CD4-positive, alpha-beta T cell treated with Interferon gamma for 1 hour (primary cell): ENCODE data around the gene SUMF1.
"Not testable (repeated sequence)": the region's sequence is repeated elsewhere in the genome, so short reads cannot be mapped to it uniquely, and the experiment has no call there.

Experiments
- DNase-seq: peaks from one replicate; pipeline ENCODE4 v3.0.0-alpha.2; 2020

Gene SUMF1

DNA sequence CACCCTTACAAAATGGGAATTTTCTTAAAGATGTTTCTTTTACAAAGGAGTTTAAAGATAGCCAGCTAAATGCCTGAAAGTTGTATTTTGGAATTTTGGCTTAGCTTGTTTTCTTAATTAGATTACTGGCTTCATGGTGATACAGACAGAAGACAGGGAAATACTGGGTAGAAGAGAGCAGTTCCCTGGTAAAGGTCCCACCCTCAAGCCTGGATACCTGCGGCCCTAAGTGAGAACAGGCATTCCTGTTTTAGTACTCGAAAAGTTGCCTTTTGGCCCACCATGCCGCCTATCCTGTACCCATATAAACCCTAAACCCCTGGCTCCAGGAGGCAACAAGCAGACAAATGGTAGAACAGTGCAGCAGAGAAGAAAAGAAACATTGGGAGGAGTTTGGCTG is 134.5 kb downstream of the SUMF1 start:
- no peak for DNase-seq

DNA sequence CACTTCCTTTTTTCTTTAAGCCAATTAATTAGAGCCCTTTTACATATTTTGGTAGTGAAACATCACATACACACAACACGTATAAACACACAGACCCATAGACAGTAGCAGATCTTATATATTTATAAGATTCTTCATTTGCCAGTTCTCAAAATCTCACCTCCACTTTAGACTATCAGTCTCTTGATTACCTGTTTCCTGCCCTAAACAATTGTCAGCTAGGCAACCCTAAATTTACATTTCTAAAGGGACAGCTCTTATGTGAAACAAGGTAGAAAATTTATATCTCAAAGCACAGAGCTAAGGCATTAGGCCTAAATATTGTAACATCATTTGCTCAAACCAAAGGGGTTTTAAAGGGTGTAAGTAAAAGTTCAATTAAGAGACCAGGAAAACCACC is 135.0 kb downstream of the SUMF1 start:
- DNase-seq = no peak

DNA sequence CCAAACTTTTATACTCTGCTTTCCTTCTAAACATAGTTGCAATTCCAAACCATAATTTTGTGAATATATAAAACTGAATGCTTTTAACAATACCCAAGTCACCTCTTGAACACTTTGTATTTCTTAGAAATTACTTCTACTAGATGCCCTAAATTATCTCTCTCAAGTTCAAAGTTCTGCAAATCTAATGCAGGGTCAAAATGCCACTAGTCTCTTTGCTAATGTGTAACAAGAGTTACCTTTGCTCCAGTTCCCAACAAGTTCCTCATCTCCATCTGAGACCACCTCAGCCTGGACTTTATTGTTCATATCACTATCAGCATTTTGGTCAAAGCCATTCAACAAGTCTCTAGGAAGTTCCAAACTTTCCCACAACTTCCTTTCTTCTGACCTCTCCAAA is 137.3 kb downstream of the SUMF1 start:
- not testable (repeated sequence) for DNase-seq

DNA sequence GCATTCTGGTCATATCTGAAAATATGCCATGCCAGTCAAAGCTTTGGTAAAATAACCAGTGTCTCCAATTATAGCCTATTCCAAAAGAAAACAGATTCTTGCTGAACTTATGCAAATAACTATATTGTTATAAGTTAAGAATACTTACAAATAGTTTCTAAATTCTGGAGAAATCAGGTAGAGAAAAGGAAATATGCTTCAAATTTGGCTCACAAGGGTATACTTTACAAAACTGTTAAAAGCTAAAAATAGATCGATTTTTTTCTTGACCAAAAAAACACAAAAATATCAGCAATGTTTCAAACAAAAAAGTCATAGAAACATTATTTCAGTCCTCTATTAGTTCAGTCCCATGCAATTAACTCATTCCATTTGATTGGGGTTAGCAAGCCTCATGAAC is 140.2 kb downstream of the SUMF1 start:
- no peak for DNase-seq

DNA sequence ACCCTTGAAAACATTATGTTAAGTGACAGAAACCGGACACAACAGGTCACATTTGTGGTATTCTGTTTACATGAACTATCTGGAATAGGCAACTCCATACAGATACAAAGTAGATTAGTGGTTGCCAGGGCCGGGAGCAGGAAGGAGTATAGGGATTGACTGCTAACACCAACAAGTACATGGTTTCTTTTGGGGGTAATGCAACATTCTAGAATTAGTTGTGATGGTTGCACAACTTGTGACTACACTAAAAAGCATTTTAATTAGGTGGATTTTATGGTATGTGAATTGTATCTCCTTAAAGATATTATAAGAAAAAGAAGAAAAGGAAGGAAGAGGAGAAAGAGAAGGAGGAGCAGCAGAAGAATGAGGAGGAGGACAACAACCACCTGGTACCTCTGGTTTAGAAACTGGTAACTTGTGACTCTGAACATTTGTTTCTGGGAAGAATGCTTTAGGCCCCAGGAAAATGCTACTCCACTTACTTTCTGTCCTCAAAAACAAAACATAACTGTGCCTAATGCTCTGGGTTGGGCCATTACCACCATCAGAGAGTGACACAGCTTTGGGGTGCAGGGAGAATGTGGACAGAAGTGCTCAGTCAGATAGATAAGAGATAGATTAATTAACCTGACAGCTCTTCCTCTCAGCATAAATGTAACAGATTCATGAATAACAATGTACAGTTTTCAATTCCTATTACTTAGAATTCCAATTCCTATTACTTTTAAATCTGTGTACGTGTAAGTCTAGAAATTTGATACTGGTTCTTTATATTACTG is 143.6 kb downstream of the SUMF1 start:
- DNase-seq = no peak

DNA sequence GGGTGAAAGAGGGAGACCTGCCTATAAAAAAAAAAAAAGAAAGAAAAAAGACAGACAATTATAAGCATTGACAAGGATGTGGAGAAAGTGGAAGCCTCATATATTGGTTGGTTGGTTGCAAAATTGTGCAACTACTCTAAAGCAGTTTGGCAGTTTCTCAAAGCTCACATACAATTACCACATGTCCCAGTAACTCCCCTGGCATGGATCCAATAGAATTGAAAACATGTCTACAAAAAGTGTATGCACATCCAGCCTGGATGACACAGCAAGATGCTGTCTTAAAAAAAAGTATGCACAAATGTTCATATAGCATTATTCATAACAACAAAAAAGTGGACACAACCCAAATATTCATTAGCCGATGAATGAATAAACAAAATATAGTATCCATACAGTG is 144.4 kb downstream of the SUMF1 start:
- no peak for DNase-seq

DNA sequence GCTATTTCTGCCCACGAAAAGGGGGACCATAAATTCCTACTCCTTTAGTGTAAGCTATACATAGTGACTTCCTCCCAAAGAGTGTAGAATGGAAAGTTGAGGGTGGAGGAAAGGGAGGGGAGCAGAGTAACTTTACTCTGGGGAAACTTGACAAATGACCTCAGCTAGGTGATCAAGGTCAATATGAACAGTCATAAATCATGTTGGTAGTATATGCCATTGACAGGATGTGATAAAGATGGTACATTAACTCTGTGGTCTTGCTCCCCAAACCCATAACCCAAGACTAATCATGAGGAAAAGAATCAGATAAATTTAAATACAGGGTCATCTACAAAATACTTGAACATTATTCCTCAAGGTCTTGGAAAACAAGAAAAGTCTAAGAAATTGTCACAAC is 145.3 kb downstream of the SUMF1 start:
- no peak for DNase-seq

DNA sequence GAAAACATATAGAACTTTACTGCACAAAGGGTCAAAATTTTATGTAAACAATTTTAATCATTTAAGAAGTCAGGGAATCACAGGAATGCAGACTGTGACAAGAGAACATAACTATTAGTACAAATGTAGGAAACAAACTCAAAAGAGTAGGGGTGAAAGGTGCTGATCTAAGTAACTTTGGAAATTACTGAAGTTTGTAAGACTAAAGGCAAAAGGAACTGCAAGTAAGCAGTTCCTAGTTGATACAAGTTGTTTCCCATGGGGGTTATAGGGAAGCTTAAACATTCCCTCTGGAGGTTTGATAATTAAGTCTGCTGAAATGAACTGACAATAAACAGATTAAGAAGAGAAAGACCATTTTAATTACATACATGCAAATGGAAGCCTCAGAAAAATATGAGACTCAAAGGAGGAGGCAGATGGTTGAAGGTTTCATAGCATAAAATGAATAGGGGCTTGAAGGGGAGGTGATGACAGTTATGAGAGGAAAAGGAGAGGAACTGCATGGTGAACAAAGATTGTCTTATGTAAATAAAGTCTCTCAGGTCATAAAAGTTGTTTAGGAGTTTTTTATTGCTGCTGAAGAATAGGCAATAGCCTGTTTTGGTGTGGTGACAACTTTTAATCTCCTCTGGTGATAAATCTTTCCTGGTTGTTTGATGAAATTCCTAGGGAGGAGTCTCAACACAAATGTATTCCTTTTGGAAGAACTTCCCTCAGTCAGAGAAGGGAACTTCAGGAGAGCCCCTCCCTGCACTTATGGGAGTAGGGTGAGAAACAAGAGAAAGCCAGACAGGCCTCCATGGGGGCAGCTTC is 146.8 kb downstream of the SUMF1 start:
- DNase-seq = no peak

DNA sequence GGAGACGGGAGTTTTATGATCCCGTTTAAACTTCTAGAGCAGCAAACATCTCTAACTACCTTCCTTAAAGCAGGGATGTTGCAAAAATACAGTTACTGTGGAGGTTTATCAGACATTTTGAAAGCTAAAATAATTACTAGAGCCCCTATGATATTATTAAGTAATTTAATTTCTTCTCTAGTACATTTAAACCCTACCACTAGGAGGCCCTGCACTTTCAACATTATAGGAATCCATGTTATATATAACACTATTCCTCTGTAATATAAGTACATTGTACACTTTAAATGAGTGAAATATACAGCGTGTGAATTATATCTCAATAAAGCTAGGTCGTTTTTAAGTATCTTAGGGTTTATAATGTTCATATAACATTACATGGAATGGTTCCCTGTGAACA is 152.4 kb downstream of the SUMF1 start:
- no peak for DNase-seq

DNA sequence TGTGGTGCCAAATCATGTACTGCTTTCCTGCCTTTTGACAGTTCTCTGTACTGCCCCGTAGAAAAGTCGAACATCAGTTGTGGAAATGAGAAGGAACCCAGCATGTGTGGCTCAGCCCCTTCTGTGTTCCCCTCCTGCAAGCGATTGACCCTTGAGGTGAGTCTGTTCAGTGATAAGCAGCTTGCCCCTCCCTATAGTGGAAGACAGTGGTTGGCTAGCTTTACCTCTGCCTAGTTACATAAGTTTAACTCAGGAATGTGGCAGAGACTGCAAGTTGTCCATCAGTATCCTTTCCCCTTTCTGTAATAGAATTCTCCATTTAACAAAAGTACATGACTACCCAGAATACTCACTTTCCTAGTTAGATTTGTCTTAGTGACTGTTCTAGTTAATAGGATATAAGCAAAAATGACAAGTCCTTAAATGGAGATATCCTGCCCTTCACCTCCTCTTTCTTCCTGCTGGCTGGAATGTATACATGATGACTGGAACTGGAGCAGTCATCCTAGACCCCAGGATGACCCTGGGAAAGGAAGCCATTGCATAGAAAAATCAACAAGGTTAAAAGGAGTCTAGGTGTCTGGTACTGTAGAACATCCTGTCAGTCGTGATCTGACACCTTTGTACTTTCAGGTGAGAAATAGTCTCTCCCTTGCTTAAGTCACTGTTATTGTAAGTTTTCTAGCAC is 153.3 kb downstream of the SUMF1 start:
- DNase-seq = no peak

DNA sequence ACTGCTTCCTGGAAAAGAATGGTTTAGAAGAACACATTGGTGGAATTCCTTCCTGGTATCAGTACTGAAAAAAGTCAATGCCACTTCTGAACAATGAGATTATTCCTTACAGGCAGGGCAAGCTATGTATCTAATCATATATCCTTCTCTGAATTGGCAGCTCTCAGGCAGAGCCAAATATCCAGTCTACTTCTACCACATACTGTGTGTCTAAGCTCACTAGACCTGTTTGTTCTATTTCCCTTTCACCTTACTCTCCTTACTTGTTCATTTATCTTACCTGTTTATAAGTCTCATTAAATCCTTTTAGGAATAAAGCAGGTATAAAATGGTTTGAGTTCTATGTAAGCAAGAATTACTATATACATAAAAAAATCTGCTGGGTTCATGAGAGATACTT is 155.6 kb downstream of the SUMF1 start:
- no peak for DNase-seq
